ENCODE results near the gene RNASET2. TPM values are rescaled to one million over a fixed set of nuclear protein-coding genes. Genes with fewer than 3 reads are reported as not detected.

Gene RNASET2
- polyA plus RNA-seq, 1 donor from 2014 or later: 73.9 TPM

DNA sequence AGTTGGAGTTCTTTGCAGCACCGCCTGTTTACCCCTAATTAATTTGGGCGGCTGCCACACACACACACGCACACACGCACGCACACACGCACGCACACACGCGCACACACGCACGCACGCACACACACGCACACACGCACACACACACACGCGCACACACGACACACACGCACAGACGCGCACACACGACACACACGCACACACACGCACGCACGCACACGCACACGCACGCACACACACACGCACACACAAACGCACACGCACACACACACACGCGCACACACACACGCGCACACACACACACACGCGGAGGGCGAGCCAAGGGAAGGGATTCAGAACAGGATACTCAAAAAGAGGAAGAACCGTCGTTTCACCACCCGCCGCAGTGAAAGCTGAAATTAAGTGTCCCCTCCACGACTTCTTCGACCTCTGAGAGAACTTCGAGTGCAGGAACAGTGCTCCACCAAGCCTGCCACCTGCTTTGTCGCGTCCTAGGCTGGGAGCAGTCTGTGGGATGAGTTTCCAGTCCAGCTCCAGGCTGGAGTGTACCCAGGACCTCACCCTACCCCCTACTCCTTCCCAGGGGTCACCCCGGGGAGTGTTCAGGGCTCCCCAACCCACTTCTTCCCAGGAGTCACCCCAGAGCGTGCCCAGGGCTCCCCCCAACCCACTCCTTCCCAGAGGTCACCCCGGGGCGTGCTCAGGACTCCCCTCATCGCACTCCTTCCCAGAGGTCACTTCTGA is 1.1 kb downstream of the RNASET2 start:
- Histone ChIP-seq H3K36me3 (ENCODE audit: insufficient read depth, low read length) (no peaks in the 10 kb centered on the region), H3K9ac (ENCODE audit: low read length) (peak overlapping the region; percentile 71), H3F3A (ENCODE audit: insufficient read depth, low read length, poor library complexity, severe bottlenecking) (no peaks in the 10 kb centered on the region), H4K20me1 (ENCODE audit: insufficient read depth) (no peaks in the 10 kb centered on the region), H3K27me3 (ENCODE audit: insufficient read depth, low read depth, low read length) (no peaks in the 10 kb centered on the region), H3K4me3 (ENCODE audit: low read length) (peak overlapping the region; percentile 98), H3K79me2 (replicated peaks; ENCODE audit: insufficient read depth, low read length) (no peaks in the 10 kb centered on the region), H2AFZ (ENCODE audit: low read depth, low read length) (no peak overlapping the region), H3K27ac (ENCODE audit: low read length) (no peak overlapping the region), H3K9me2 (ENCODE audit: insufficient read depth, low read length) (no peaks in the 10 kb centered on the region), H3K9me3 (ENCODE audit: low read length) (no peaks in the 10 kb centered on the region), H3K4me2 (ENCODE audit: low read length) (peak overlapping the region; percentile 73)
- TF ChIP-seq POLR2AphosphoS5 (IDR thresholded peaks at IDR 0.05) (no peak), TAF1 (IDR thresholded peaks at IDR 0.05; ENCODE audit: low read depth) (no peak), EP300 (conservative IDR thresholded peaks at IDR 0.05; ENCODE audit: poor library complexity, severe bottlenecking) (no peak), RAD21 (conservative IDR thresholded peaks at IDR 0.05) (no peak), REST (IDR thresholded peaks at IDR 0.05; ENCODE audit: borderline replicate concordance) (no peak), SMC3 (conservative IDR thresholded peaks at IDR 0.05; ENCODE audit: poor library complexity) (no peak)

DNA sequence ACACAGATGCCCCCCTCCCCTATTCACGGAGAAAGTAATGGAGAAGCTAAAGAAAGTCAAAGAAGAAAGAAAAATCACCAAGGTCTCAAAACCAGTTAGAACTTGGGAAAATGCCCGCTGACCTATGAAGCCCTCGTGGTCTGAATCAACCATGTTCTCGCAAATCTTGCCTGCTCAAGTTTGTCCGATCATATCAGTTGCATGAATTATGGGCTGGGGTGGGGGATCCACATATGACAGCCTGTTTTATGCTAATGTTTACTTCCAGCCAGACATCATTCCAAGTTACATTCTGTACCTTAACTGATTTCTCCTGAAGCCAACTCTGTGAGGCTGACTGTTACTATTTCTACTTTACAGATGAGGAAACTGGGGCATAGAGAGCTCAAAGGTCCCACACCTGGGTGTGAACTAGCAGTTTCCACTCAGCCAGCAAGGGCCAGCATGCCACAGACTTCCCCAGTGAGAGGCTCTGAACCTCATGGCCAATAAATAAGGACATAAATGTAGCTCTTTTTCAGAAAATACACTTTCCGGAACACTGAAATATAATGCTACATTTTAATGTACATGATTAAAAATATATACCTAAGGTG is 2.1 kb downstream of the RNASET2 start:
- H3K4me2 ChIP-seq (ENCODE audit: low read length): no peak overlapping the region
- TF ChIP-seq EP300 (conservative IDR thresholded peaks at IDR 0.05; ENCODE audit: poor library complexity, severe bottlenecking) (no peak), CTCF (IDR thresholded peaks at IDR 0.05; ENCODE audit: poor library complexity, severe bottlenecking) (no peak), REST (IDR thresholded peaks at IDR 0.05; ENCODE audit: borderline replicate concordance) (no peak), RAD21 (conservative IDR thresholded peaks at IDR 0.05) (no peak), EZH2 (IDR thresholded peaks at IDR 0.05; ENCODE audit: borderline replicate concordance, insufficient read depth, low read length, poor library complexity, severe bottlenecking) (no peak), SMC3 (conservative IDR thresholded peaks at IDR 0.05; ENCODE audit: poor library complexity) (no peak), POLR2AphosphoS5 (IDR thresholded peaks at IDR 0.05) (no peak), TAF1 (IDR thresholded peaks at IDR 0.05; ENCODE audit: low read depth) (no peak)
- H3K9me2 ChIP-seq (ENCODE audit: insufficient read depth, low read length): no peaks in the 10 kb centered on the region
- no peaks in the 10 kb centered on the region for H3F3A ChIP-seq (ENCODE audit: insufficient read depth, low read length, poor library complexity, severe bottlenecking)
- H3K4me3 ChIP-seq (ENCODE audit: low read length): peak overlapping the region; percentile 1
- no peak overlapping the region for H3K27ac ChIP-seq (ENCODE audit: low read length)
- no peaks in the 10 kb centered on the region for H3K36me3 ChIP-seq (ENCODE audit: insufficient read depth, low read length)
- H3K79me2 ChIP-seq (replicated peaks; ENCODE audit: insufficient read depth, low read length): no peaks in the 10 kb centered on the region
- H4K20me1 ChIP-seq (ENCODE audit: insufficient read depth): no peaks in the 10 kb centered on the region
- no peak overlapping the region for H3K9ac ChIP-seq (ENCODE audit: low read length)
- H3K27me3 ChIP-seq (ENCODE audit: insufficient read depth, low read depth, low read length): no peaks in the 10 kb centered on the region
- no peaks in the 10 kb centered on the region for H3K9me3 ChIP-seq (ENCODE audit: low read length)
- no peak overlapping the region for H2AFZ ChIP-seq (ENCODE audit: low read depth, low read length)

All from neural cell (in vitro differentiated cells).